Measurements from ENCODE around the gene NDUFB7. TPM values are rescaled to one million over a fixed set of nuclear protein-coding genes. Genes with fewer than 3 reads are reported as not detected.
"Not testable (repeated sequence)": the region's sequence is repeated elsewhere in the genome, so short reads cannot be mapped to it uniquely, and the experiment has no call there.

NDUFB7 gene
- total RNA-seq, 1 donor from 2014 or later, result 136 TPM

- no peaks in the 10 kb centered on the region for H3K27me3 Mint-ChIP-seq (ENCODE audit: low read depth)
- H3K9me3 Mint-ChIP-seq, result no peaks in the 10 kb centered on the region
- intact Hi-C loops (cut with micrococcal nuclease), result no loop called here
- H3K36me3 Mint-ChIP-seq (ENCODE audit: low read depth), result peaks cover 10% of the 10 kb centered on the region
- no peak for DNase-seq (ENCODE audit: low spot score)
- no peak overlapping the region for H3K4me3 Mint-ChIP-seq (ENCODE audit: low read depth)
- no peak overlapping the region for H3K27ac Mint-ChIP-seq
- H3K4me1 Mint-ChIP-seq (ENCODE audit: low read depth), result peaks cover 4% of the 10 kb centered on the region
Observed at GRCh38 chr19:14542711-14543328, 29.0 kb downstream of the NDUFB7 start.

GRCh38 chr19:14541979-14542378 is 29.9 kb downstream of the NDUFB7 start:
- H3K4me3 Mint-ChIP-seq (ENCODE audit: low read depth); intact Hi-C loops (cut with micrococcal nuclease); H3K27ac Mint-ChIP-seq; H3K9me3 Mint-ChIP-seq; DNase-seq (ENCODE audit: low spot score); H3K27me3 Mint-ChIP-seq (ENCODE audit: low read depth); H3K4me1 Mint-ChIP-seq (ENCODE audit: low read depth): not testable (repeated sequence)
- peaks cover 10% of the 10 kb centered on the region for H3K36me3 Mint-ChIP-seq (ENCODE audit: low read depth)

- Mint-ChIP-seq H3K4me1 (ENCODE audit: low read depth) (peaks cover 7% of the 10 kb centered on the region), H3K36me3 (ENCODE audit: low read depth) (peaks cover 10% of the 10 kb centered on the region), H3K9me3 (no peaks in the 10 kb centered on the region), H3K27ac (no peak overlapping the region), H3K4me3 (ENCODE audit: low read depth) (no peak overlapping the region), H3K27me3 (ENCODE audit: low read depth) (no peaks in the 10 kb centered on the region)
- no peak for DNase-seq (ENCODE audit: low spot score)
- intact Hi-C loops (cut with micrococcal nuclease), result no loop called here
Observed at GRCh38 chr19:14540741-14541525, 30.9 kb downstream of the NDUFB7 start.

- DNase-seq (ENCODE audit: low spot score), result peak; percentile 56
Observed at GRCh38 chr19:14536926-14537692, 34.8 kb downstream of the NDUFB7 start.

GRCh38 chr19:14533450-14533849 is 38.4 kb downstream of the NDUFB7 start:
- Mint-ChIP-seq H3K27ac (peak overlapping the region; percentile 24), H3K4me3 (ENCODE audit: low read depth) (no peak overlapping the region), H3K27me3 (ENCODE audit: low read depth) (no peaks in the 10 kb centered on the region), H3K9me3 (no peaks in the 10 kb centered on the region), H3K4me1 (ENCODE audit: low read depth) (peaks cover 20% of the 10 kb centered on the region), H3K36me3 (ENCODE audit: low read depth) (peaks cover 4% of the 10 kb centered on the region)
- intact Hi-C loops (cut with micrococcal nuclease), result no loop called here
- no peak for DNase-seq (ENCODE audit: low spot score)

More at GRCh38 chr19:14536926-14537692, 34.8 kb downstream of the NDUFB7 start:
- Mint-ChIP-seq H3K4me1 (ENCODE audit: low read depth) (peaks cover 11% of the 10 kb centered on the region), H3K36me3 (ENCODE audit: low read depth) (peaks cover 15% of the 10 kb centered on the region), H3K9me3 (no peaks in the 10 kb centered on the region), H3K4me3 (ENCODE audit: low read depth) (no peak overlapping the region), H3K27me3 (ENCODE audit: low read depth) (no peaks in the 10 kb centered on the region), H3K27ac (no peak overlapping the region)
- intact Hi-C loops (cut with micrococcal nuclease), result no loop called here

- Mint-ChIP-seq H3K4me3 (ENCODE audit: low read depth) (peak overlapping the region; percentile 95), H3K27ac (peak overlapping the region; percentile 33)
Observed at GRCh38 chr19:14530506-14530905, 41.4 kb downstream of the NDUFB7 start.

GRCh38 chr19:14530005-14530348 is 41.9 kb downstream of the NDUFB7 start:
- intact Hi-C loops (cut with micrococcal nuclease), result no loop called here
- H3K4me1 Mint-ChIP-seq (ENCODE audit: low read depth), result peaks cover 17% of the 10 kb centered on the region
- H3K9me3 Mint-ChIP-seq, result no peaks in the 10 kb centered on the region
- peak overlapping the region; percentile 97 for H3K27ac Mint-ChIP-seq
- no peak for DNase-seq (ENCODE audit: low spot score)
- peaks cover 4% of the 10 kb centered on the region for H3K36me3 Mint-ChIP-seq (ENCODE audit: low read depth)
- peak overlapping the region; percentile 95 for H3K4me3 Mint-ChIP-seq (ENCODE audit: low read depth)
- no peaks in the 10 kb centered on the region for H3K27me3 Mint-ChIP-seq (ENCODE audit: low read depth)

More at GRCh38 chr19:14530506-14530905, 41.4 kb downstream of the NDUFB7 start:
- H3K9me3 Mint-ChIP-seq, result no peaks in the 10 kb centered on the region
- H3K27me3 Mint-ChIP-seq (ENCODE audit: low read depth), result no peaks in the 10 kb centered on the region
- peaks cover 17% of the 10 kb centered on the region for H3K4me1 Mint-ChIP-seq (ENCODE audit: low read depth)
- peaks cover 4% of the 10 kb centered on the region for H3K36me3 Mint-ChIP-seq (ENCODE audit: low read depth)
- intact Hi-C loops (cut with micrococcal nuclease), result no loop called here
- DNase-seq (ENCODE audit: low spot score), result no peak

GRCh38 chr19:14529254-14530004 is 42.4 kb downstream of the NDUFB7 start, which contains the start of gene TECR:
Gene TECR (plus strand): TSS chr19:14529594. CDS start chr19:14529697, 103 bp downstream.
- H3K36me3 Mint-ChIP-seq (ENCODE audit: low read depth), result peaks cover 4% of the 10 kb centered on the region

GRCh38 chr19:14528419-14529253 is 43.2 kb downstream of the NDUFB7 start:
- peaks cover 20% of the 10 kb centered on the region for H3K4me1 Mint-ChIP-seq (ENCODE audit: low read depth)

More at GRCh38 chr19:14529254-14530004, 42.4 kb downstream of the NDUFB7 start, which contains the start of gene TECR:
- peak within 1 kb of the TSS; percentile 95 for H3K4me3 Mint-ChIP-seq (ENCODE audit: low read depth)
- H3K27ac Mint-ChIP-seq, result peak within 1 kb of the TSS; percentile 97
- peaks cover 17% of the 10 kb centered on the region for H3K4me1 Mint-ChIP-seq (ENCODE audit: low read depth)
- DNase-seq (ENCODE audit: low spot score), result peak; percentile 100
- intact Hi-C loops (cut with micrococcal nuclease), result loop anchor here (1.0 kb wide), 1 partner anchor 11 kb away; the partner anchor contains the start of gene DNAJB1
- H3K9me3 Mint-ChIP-seq, result no peaks in the 10 kb centered on the region
- no peaks in the 10 kb centered on the region for H3K27me3 Mint-ChIP-seq (ENCODE audit: low read depth)

GRCh38 chr19:14526423-14526822 is 45.4 kb downstream of the NDUFB7 start:
- H3K4me3 Mint-ChIP-seq (ENCODE audit: low read depth), result no peak overlapping the region
- no peaks in the 10 kb centered on the region for H3K27me3 Mint-ChIP-seq (ENCODE audit: low read depth)
- no peak for DNase-seq (ENCODE audit: low spot score)
- no peak overlapping the region for H3K27ac Mint-ChIP-seq
- H3K9me3 Mint-ChIP-seq, result no peaks in the 10 kb centered on the region
- intact Hi-C loops (cut with micrococcal nuclease), result no loop called here
- H3K4me1 Mint-ChIP-seq (ENCODE audit: low read depth), result peaks cover 31% of the 10 kb centered on the region
- no peaks in the 10 kb centered on the region for H3K36me3 Mint-ChIP-seq (ENCODE audit: low read depth)

More at GRCh38 chr19:14528419-14529253, 43.2 kb downstream of the NDUFB7 start:
- no peaks in the 10 kb centered on the region for H3K9me3 Mint-ChIP-seq
- intact Hi-C loops (cut with micrococcal nuclease), result loop anchor here (1.0 kb wide), 1 partner anchor 10 kb away; the partner anchor contains the start of gene DNAJB1
- DNase-seq (ENCODE audit: low spot score), result no peak
- no peaks in the 10 kb centered on the region for H3K27me3 Mint-ChIP-seq (ENCODE audit: low read depth)
- H3K27ac Mint-ChIP-seq, result peak overlapping the region; percentile 97
- peak overlapping the region; percentile 95 for H3K4me3 Mint-ChIP-seq (ENCODE audit: low read depth)
- peaks cover 4% of the 10 kb centered on the region for H3K36me3 Mint-ChIP-seq (ENCODE audit: low read depth)

GRCh38 chr19:14525729-14526128 is 46.1 kb downstream of the NDUFB7 start:
- intact Hi-C loops (cut with micrococcal nuclease), result no loop called here
- peaks cover 27% of the 10 kb centered on the region for H3K4me1 Mint-ChIP-seq (ENCODE audit: low read depth)

More at GRCh38 chr19:14525729-14526128, 46.1 kb downstream of the NDUFB7 start:
- H3K9me3 Mint-ChIP-seq, result no peaks in the 10 kb centered on the region
- no peak for DNase-seq (ENCODE audit: low spot score)
- H3K4me3 Mint-ChIP-seq (ENCODE audit: low read depth), result no peak overlapping the region
- no peak overlapping the region for H3K27ac Mint-ChIP-seq
- no peaks in the 10 kb centered on the region for H3K36me3 Mint-ChIP-seq (ENCODE audit: low read depth)
- H3K27me3 Mint-ChIP-seq (ENCODE audit: low read depth), result no peaks in the 10 kb centered on the region

Data from activated T-helper 2 cell treated with anti-CD3 and anti-CD28 coated beads, Interferon-gamma antibody, Interleukin-2, Interleukin-4, amounts not matched to agents 10 μg/mL and 5 μg/mL and 100 μg/mL, durations not matched to agents 14 hours and 24 hours and 36 hours (primary cell).